Measurements from ENCODE around the gene UBE2S. TPM values are rescaled to one million over a fixed set of nuclear protein-coding genes. Genes with fewer than 3 reads are reported as not detected.
A peak's percentile ranks its signal among the peaks of the same experiment; 100 is the strongest.

UBE2S gene
- total RNA-seq, 4 donors from 2014 or later, result 3.2 to 141 (median 21.5) TPM

DNA sequence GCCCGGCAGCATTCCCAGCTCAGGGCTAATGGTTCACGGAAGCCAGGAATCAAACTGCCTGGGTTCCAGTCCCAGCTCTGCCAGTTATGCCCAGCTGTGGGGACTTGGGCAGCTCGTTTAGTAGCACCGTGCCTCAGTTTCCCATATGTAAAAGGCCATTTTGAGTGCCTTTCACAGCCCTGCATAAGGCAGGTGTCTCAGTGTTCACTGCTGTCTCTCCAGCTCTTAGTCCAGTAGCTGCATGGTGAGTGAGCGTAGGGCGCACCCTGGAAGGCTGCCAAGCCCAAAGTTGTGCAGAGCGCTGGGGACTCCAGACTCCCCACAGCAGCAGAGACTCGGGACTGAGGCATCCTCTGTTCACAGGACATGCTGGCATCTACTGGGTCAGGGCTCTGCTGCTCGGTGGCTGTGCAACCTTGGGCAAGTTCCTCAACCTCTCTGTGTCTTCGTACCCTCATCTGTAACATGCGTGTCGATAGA lies 16.4 kb downstream of the UBE2S start:
- Histone ChIP-seq H3K27me3 (no peaks in the 10 kb centered on the region), H3K27ac (no peak overlapping the region), H3K4me3 (no peak overlapping the region), H3K4me1 (peaks cover 12 to 22% of the 10 kb centered on the region in 2 donors), H3K36me3 (no peaks in the 10 kb centered on the region), H3K9me3 (no peaks in the 10 kb centered on the region)
- intact Hi-C loops (cut with DNase I; ENCODE audit: low total_unique reads), result no loop called here
- DNase-seq, result no peak
- no peak for TF ChIP-seq POLR2A (IDR thresholded peaks at IDR 0.05)
- TF ChIP-seq, protein P1, sequence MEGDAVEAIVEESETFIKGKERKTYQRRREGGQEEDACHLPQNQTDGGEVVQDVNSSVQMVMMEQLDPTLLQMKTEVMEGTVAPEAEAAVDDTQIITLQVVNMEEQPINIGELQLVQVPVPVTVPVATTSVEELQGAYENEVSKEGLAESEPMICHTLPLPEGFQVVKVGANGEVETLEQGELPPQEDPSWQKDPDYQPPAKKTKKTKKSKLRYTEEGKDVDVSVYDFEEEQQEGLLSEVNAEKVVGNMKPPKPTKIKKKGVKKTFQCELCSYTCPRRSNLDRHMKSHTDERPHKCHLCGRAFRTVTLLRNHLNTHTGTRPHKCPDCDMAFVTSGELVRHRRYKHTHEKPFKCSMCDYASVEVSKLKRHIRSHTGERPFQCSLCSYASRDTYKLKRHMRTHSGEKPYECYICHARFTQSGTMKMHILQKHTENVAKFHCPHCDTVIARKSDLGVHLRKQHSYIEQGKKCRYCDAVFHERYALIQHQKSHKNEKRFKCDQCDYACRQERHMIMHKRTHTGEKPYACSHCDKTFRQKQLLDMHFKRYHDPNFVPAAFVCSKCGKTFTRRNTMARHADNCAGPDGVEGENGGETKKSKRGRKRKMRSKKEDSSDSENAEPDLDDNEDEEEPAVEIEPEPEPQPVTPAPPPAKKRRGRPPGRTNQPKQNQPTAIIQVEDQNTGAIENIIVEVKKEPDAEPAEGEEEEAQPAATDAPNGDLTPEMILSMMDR (IDR thresholded peaks at IDR 0.05), result no peak

DNA sequence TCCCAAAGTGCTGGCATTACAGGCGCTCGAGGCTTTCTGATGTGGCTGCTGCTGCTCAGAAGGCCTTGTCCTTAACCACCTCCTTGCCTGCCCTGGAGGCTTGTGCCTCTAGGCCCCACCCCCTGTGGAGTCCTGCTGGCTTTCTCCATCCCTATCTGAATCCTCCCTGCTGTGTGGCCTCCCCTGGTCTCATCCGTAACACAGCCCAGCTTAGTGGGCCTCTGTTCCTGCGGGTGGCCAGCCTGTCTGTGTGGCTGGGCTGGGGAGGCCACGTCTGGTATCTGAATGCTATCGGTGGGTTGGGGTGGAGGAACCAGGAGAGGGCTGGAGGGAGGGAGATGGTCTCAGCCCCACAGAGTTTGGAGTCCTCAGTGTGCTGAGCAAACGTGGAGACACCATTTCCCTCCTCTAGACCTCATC lies 17.1 kb downstream of the UBE2S start:
- H3K36me3 ChIP-seq, result no peaks in the 10 kb centered on the region
- TF ChIP-seq, protein P1 (IDR thresholded peaks at IDR 0.05), result no peak
- TF ChIP-seq POLR2A (IDR thresholded peaks at IDR 0.05), result no peak
- intact Hi-C loops (cut with DNase I; ENCODE audit: low total_unique reads), result no loop called here
- H3K4me1 ChIP-seq, result peaks cover 12 to 22% of the 10 kb centered on the region in 2 donors
- H3K9me3 ChIP-seq, result no peaks in the 10 kb centered on the region
- no peak for DNase-seq
- no peaks in the 10 kb centered on the region for H3K27me3 ChIP-seq
- no peak overlapping the region for H3K4me3 ChIP-seq
- no peak overlapping the region for H3K27ac ChIP-seq

DNA sequence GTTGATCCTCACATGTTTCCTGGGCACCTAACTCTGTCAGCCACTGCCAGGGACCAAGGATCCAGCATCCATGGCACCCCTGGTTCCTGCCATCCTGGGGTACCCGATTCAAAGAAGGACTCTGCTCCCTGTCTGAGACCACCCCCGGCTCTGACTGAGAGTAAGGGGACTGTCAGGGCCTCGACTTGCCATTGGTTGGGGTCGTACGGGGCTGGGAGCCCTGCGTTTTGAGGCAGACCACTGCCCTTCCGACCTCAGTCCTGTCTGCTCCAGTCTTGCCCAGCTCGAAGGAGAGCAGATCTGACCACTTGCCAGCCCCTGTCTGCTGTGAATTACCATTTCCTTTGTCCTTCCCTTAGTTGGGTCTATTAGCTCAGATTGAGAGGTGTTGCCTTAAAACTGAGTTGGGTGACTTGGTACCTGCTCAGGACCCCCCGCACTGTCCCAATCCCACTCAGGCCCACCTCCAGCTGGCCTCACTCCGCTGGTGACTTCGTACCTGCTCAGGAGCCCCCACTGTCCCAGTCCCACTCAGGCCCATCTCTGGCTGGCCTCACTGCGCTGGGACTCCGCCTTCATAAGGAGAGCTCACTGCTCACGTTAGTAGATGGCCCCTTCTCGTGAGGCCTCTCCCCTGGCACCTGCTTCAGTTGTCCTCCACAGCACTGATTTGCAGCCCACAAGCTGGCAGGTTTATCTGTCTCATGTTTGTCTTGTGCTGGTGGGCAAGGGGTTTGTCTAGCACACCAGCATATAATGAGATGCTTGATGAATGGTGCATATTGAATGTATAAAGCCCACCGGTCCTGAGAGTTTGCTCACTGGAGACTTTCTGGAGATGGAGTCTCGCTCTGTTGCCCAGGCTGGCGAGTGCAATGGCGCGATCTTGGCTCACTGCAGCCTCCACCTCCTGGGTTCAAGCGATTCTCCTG lies 17.9 kb downstream of the UBE2S start:
- H3K27me3 ChIP-seq, result no peaks in the 10 kb centered on the region
- intact Hi-C loops (cut with DNase I; ENCODE audit: low total_unique reads), result no loop called here
- no peaks in the 10 kb centered on the region for H3K9me3 ChIP-seq
- no peaks in the 10 kb centered on the region for H3K36me3 ChIP-seq
- TF ChIP-seq POLR2A (IDR thresholded peaks at IDR 0.05), result no peak
- H3K4me3 ChIP-seq, result no peak overlapping the region
- no peak overlapping the region for H3K27ac ChIP-seq
- no peak for DNase-seq
- H3K4me1 ChIP-seq, result peaks cover 12 to 25% of the 10 kb centered on the region in 2 donors

DNA sequence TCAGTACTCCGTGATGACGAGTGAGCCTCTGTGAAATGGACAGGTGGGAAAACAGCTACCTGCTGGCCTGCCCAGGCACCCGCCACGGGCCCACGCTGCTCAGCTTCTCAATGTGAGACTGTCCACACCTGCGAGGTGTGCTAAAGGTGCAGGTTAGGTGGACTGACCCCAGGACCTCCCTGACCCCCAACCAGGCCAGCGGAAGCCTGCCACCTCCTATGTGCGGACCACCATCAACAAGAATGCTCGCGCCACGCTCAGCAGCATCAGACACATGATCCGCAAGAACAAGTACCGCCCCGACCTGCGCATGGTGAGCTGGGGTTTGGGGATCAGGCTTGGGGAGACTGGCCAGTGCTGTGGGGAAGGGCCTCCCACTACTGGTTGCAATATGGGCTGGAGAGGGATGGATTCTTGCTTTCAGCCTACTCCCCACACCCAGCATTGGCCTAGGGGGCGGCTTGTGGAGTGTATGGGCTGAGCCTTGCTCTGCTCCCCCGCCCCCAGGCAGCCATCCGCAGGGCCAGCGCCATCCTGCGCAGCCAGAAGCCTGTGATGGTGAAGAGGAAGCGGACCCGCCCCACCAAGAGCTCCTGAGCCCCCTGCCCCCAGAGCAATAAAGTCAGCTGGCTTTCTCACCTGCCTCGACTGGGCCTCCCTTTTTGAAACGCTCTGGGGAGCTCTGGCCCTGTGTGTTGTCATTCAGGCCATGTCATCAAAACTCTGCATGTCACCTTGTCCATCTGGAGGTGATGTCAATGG lies 19.7 kb downstream of the UBE2S start:
- H3K27ac ChIP-seq, result no peak overlapping the region
- peaks cover 17 to 30% of the 10 kb centered on the region in 2 donors for H3K4me1 ChIP-seq
- DNase-seq, result no peak
- no peaks in the 10 kb centered on the region for H3K9me3 ChIP-seq
- no peak for TF ChIP-seq POLR2A (IDR thresholded peaks at IDR 0.05)
- TF ChIP-seq, protein P1 (IDR thresholded peaks at IDR 0.05), result no peak
- H3K4me3 ChIP-seq, result peak overlapping the region in 1 of 2 donors; percentile 70
- intact Hi-C loops (cut with DNase I; ENCODE audit: low total_unique reads), result no loop called here
- H3K27me3 ChIP-seq, result no peaks in the 10 kb centered on the region
- H3K36me3 ChIP-seq, result no peaks in the 10 kb centered on the region

DNA sequence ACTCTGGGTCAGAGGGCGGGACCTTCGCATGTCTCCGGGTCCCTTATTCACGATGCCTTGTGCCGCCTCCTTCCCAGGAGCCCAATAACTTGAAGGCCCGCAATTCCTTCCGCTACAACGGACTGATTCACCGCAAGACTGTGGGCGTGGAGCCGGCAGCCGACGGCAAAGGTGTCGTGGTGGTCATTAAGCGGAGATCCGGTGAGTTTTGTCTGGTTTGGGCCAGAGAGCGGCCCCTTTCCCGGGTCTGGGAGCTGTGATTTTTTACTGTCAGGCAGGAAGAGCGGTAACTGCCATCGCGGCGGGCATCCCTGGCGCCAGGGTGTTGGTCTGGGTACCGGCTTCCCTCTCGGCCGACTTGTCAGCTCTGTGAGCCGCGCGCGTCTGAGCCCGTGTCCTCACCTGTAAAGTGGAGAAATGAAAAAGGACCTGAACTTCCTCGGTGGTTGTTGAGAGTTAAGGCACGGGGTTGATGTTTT lies 21.1 kb downstream of the UBE2S start:
- Histone ChIP-seq H3K4me3 (peak overlapping the region; percentile 70 to 86), H3K9me3 (no peaks in the 10 kb centered on the region), H3K27ac (peak overlapping the region; percentile 89 to 97), H3K27me3 (no peaks in the 10 kb centered on the region), H3K36me3 (no peaks in the 10 kb centered on the region), H3K4me1 (peaks cover 17 to 30% of the 10 kb centered on the region in 2 donors)
- DNase-seq, result no peak
- intact Hi-C loops (cut with DNase I; ENCODE audit: low total_unique reads), result no loop called here
- TF ChIP-seq, protein P1 (IDR thresholded peaks at IDR 0.05), result no peak
- no peak for TF ChIP-seq POLR2A (IDR thresholded peaks at IDR 0.05)
